HG02885 (cell line): Measurements from ENCODE around the gene GFRA1.

Experiments
- ATAC-seq: cut with Tn5 transposase; IDR thresholded peaks from one replicate; pipeline ENCODE4 v1.9.1; 2021; ENCODE audit warnings: mild to moderate bottlenecking; ENCODE audit not compliant: unreplicated experiment, poor library complexity

Gene GFRA1

GRCh38 chr10:116134322-116134721 lies 138.7 kb downstream of the GFRA1 start:
- no peak for ATAC-seq

GRCh38 chr10:116133634-116134033 lies 139.4 kb downstream of the GFRA1 start:
- no peak for ATAC-seq

DNA sequence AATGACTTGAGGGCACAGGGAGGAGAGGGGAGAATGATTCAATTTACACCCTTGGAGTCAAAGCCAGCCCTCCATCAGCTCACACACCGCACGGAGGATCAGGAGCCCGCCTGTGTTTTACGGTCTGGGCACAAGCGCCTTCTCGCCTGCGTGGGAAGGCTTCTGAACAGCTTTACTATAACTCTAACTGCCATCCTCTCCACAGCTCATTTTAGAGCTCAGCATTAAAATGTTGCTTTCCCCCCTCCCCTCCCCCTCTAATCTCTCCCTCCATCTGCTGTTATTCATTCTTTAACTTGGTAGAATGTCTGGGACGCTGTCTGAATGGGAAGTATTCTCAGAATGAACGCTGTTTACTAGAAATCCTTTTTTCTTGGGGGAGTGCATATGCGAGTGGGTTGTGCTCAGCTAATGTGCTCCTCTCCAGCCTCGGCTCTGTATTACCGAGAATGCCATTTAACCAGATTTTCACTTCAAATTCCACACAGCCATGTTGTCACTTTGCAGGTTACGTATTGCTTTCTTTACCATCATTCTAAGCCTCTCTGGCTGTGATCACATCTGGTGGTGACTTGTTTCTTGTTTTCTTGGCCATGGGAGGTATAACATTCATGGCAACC lies 140.1 kb downstream of the GFRA1 start:
- ATAC-seq: no peak

DNA sequence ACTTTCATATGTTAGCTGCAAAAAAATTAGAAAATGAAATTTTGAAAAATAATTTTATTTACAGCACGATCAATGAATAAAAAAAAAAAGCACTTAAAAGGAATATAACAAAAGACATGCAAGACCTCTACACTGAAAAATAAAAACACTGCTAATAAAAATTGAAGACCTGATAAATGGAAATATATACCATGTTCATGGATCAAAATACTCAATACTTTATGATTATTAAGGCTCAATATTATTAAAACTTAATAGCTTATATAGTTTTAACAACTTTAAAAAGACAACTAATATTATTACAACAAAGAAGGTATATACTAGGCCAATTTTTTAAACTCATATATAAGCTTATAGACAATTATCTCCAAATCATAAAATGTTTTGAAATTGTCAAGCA lies 143.0 kb downstream of the GFRA1 start:
- no peak for ATAC-seq

- ATAC-seq: no peak
These were observed 145.9 kb downstream of the GFRA1 start for GRCh38 chr10:116126954-116127695.

DNA sequence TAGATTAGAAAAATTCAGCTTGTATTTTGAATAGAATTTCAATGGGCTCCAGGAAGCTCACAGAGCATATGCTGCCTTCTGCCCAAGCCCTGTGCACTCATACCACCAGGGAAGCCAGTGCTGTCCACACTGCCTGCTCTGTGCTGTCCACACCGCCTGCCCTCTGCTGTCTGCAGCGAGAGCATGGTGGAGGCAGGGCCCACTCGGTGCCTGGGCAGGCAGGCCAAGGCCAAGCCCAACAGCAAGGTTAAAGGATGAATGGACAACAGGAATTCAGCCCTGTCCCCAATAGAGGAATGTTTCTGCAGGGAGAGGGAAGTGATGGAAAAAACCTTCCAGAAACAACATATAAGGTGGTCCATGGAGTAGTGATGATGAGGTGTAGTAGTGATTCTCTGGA lies 146.8 kb downstream of the GFRA1 start:
- ATAC-seq: no peak

GRCh38 chr10:116125180-116125579 lies 147.8 kb downstream of the GFRA1 start:
- no peak for ATAC-seq

DNA sequence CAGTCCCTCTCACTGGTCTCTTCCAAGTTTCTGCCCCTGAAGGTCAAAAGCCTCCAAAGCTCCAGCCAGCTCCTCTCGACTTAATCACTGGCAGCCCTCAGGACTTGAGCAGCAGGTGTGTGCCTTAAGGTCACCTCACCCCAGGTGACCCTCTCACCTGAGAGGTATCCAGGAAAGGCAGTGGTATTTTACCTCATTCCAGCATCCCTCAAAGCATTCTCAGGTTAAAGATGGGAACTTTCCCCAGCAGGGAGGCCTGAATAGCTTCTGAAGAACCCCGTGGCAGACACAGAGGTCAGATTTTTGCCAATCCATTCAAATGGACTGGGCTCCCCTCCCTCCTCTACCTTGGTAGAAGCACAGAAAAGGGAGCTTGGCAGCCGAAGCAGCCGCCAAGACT lies 148.2 kb downstream of the GFRA1 start:
- ATAC-seq: no peak

- no peak for ATAC-seq
These were observed 150.3 kb downstream of the GFRA1 start for GRCh38 chr10:116122664-116123063.

GRCh38 chr10:116121640-116122525 lies 151.1 kb downstream of the GFRA1 start:
- no peak for ATAC-seq

DNA sequence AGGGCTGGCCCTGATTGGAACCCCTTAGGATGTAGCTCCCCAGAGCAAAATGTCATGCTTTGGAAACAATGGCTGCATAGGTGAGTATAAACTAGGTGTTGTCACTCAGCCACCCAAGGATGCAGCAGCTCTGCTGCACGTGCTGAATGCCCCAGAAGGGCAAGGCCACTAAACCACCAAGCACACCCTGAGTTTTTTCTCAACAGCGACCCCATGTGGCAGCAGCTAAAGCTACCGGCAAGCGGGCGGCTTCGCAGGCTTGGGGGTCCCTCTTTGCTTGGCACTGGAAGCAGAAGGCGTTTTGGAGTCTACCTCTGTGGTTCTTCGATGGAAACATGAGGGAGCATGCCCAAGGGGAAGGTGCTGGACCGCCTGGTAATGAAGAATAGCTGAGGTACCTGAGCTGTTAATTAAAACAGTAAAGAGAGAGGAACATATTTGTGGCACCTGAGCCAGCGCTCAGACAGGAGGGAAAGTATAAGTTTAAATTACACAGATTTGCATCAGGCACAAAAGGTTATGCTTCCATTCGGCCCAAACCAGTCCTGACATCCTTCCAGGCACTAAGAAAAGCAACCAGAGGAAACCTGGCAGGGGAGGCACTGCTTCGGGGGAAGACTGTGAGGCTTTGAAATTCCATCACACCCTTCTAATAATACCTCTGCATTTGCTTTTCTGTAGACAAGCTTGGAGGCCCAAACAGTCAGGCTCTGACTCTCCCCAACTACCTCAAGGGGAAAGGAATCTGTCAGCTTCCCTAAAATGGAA lies 152.1 kb downstream of the GFRA1 start:
- ATAC-seq: no peak

DNA sequence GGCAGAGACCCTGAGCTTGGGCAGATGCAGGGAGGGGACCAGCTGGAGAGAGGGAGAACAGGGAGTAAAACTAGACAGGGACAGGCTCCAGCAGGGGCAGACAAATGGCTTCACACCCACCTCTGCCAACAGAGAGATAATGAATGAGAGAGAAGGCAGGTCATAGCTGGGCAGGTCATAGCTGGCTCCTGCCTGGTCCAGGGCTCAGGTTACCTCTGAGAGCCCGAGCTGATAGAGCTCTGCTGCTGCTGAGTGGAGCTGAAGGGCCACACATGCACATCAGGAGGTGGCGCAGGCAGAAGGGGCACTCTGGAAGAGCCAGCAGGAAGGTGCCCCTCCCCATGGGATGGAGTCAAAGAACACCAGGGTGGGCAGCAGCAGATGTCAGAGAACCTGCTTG lies 154.2 kb downstream of the GFRA1 start:
- no peak for ATAC-seq

- no peak for ATAC-seq
These were observed 157.2 kb downstream of the GFRA1 start for GRCh38 chr10:116115797-116116196.

- ATAC-seq: no peak
These were observed 157.9 kb downstream of the GFRA1 start for GRCh38 chr10:116115036-116115641.

DNA sequence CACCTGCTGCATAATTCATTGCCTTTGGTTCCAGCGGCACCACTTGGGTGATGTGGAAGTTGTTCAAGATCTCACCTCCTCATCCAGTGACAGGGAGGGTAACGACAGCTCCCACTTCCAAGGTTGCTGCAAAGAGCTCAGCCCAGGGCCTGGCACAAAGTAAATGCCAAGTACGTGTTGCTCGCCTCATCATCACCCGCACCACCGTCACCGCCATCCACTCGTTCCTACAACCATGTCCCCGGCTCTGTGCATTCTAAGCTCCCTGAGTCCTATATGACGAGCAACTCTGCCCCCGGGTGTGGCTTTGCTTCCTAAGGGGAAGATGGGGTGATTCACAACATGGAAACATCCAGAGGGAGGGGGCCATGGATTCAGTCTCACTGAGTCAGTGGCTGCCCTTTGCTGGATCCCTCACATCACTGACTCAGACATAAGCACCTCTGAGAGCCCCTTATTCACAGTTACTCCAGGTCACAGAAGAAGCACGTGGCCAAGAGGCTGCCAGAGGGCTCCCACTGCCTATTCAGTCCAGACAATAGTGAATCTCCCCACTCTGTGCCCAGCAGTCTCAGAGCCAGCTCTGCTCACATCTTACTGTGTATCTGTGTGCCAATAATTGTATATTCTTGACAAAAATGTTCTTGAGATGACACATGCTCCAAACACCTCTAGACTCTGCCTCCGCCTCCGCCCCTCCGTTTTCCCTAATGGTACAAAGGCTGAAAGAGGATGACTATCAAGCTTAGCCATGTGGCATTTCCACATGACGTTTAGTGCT lies 159.1 kb downstream of the GFRA1 start:
- no peak for ATAC-seq

DNA sequence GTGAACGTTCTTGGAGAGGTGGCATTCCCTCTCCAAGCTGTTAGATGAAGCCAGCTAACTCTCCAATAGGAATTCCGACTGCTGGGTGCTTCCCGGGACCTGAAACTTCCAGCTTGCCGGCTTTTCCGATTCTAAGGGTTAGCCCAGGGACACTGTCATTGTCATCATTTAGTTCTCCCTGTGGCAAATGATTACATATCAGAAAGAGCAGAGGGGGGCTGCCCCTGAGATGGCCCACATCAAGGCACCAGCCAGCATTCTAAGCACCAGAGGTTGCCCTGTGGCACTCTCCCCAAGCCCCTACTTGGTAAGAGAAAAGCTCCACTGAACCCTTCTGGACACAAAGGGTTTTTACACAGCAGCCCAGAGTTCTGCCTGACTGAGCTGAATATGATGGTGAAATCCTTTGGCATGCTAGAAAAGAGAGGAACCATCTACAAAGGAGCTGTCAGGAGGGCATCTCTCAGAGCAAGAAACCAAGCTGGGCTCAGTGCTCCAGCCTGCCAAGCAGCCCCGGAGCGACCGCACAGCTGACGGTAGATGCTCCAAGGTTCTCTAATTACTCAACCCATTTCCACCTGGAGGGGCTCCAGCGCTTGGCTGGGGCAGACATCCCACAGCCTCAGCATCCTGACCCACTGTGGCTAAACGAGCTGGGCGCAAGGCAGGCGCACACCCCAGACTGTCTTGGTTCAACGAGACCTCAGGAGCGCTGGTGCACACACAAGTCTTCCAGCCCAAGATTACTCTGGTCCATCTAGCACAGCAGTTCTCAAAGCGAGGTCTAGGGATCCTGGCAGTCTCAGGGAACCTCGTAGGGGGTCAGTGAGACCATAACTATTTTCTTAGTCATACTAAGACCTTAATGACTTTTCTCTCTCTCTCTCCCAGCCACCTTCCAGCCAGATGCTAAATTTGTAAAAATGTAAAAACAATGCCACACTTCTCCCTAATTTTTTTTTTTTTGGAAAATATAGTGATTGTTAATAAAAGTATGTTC lies 160.5 kb downstream of the GFRA1 start:
- no peak for ATAC-seq

DNA sequence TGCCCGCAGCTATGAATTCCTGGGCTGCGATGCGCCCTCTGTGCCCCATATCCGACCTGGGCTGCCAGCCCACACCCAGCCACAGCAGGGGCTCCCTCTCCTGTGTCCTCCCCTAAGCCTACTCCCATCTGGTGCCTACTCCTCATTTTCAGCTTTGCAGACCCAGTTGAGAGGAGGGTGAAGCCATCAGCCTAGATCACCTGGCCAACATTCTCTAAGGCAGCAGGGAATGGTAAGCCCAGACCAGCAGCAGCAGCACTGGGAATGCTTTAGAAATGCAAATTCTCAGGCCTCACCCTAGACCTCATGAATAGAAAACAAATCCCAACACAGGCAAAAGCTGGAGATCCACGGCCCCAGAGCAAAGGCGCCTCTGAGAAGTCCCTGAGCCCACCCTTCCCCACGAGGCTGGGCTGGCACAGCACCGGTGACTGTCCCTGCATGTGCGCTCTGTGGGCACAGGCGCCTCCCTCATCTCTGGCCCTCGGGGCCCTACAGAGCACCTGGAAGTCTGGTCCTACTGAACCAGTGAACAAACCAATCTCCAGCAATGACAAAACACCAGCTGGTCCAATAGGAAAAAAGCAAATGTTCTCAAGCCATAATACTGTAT lies 161.4 kb downstream of the GFRA1 start:
- no peak for ATAC-seq

DNA sequence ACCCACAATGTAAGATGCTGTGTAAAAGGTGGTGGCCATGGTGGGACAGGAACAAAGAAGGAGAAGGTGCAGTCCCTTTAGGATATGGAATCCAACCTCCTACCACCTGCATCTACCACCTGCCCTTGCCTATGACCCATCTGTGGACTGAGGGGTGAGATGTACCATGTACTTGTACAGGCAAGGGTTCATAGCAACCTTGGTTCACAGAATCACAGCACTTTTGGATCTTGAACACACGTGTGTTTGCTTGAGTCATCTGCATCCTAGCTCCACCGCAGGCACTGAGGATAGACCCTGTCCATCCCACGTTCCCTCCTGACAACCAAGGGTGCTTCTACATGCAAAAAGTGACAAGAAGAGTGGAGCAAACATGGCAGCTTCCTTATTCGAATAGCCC lies 162.3 kb downstream of the GFRA1 start:
- no peak for ATAC-seq
